Stimulated activated CD8-positive, alpha-beta memory T cell treated with anti-CD3 and anti-CD28 coated beads, Interleukin-15, amount 100 ng/mL, for 1 hour (primary cell): ENCODE measurements around the gene BRPF1.

Experiments
- DNase-seq: peaks from one replicate; pipeline ENCODE4 v3.0.0-alpha.2; 2020; ENCODE audit warnings: low read depth

The BRPF1 gene, protein sequence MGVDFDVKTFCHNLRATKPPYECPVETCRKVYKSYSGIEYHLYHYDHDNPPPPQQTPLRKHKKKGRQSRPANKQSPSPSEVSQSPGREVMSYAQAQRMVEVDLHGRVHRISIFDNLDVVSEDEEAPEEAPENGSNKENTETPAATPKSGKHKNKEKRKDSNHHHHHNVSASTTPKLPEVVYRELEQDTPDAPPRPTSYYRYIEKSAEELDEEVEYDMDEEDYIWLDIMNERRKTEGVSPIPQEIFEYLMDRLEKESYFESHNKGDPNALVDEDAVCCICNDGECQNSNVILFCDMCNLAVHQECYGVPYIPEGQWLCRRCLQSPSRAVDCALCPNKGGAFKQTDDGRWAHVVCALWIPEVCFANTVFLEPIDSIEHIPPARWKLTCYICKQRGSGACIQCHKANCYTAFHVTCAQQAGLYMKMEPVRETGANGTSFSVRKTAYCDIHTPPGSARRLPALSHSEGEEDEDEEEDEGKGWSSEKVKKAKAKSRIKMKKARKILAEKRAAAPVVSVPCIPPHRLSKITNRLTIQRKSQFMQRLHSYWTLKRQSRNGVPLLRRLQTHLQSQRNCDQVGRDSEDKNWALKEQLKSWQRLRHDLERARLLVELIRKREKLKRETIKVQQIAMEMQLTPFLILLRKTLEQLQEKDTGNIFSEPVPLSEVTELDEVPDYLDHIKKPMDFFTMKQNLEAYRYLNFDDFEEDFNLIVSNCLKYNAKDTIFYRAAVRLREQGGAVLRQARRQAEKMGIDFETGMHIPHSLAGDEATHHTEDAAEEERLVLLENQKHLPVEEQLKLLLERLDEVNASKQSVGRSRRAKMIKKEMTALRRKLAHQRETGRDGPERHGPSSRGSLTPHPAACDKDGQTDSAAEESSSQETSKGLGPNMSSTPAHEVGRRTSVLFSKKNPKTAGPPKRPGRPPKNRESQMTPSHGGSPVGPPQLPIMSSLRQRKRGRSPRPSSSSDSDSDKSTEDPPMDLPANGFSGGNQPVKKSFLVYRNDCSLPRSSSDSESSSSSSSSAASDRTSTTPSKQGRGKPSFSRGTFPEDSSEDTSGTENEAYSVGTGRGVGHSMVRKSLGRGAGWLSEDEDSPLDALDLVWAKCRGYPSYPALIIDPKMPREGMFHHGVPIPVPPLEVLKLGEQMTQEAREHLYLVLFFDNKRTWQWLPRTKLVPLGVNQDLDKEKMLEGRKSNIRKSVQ (N-terminal part only)

DNA sequence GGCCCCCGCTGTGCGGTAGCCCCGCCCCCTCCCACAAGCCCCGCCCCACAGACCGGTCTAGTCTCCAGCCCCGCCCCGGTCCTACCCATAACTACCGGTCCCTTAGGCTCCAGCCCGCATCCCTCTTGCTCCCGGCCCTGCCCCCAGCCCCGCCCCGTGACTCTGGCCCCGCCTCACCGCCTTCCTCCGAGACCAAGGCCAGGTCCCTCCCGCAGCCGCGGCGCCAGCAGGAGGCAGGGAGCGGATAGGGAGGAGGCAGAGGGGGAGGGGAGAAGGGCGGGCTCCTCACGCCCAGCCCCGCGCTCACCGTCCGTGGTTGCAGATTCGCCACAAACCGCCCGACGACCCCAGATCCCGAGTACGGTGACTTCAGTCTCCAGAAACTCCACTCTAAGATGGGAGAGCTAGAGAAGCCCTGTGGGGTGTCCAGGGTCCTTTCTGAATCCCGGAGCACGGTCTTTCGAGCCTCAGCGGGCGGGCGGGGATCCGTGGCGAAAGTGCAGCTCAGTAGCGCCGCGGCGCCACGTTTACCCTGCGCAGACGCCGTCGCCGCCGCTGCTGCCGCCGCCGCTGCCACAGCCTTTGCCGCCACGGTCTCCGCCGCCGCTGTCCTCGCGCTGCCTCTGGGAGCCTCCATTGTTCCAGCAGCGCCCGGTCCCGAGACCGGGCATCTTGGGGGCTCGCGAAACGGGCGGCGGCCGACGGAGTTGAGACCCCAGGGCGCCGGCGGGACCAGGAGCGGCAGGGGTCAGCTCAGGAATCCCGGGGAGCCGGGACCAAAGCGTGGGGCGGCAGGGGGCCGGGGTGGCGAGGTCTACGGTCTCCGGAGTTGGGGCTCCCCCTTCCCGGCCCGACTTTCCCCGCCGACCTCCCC lies at the start of gene BRPF1:
BRPF1 (plus strand) TSS at position 530 of the 874 bp plus-strand sequence. CDS start 2,406 bp downstream, outside the sequence.
- DNase-seq = peak; percentile 99

DNA sequence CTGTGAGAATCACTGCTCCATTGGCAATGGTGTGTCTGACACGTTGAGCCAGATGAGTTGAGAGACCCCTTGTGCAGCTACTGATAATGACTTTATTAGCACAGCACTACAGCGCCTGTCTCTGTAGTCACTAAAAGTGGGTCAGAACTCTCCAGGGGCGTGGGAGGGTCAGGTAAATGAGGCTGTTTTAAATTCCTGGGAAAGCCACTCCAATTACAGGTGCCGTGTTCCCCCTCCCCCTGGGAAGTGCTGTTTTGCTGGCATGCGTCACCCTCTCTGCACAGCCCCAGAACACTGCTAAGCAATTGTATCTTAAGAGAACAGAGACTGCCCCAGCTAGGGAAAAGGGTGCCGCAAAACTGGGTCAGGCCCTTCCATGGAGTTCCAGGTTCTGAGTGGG lies 49.4 kb upstream of the BRPF1 start:
- no peak for DNase-seq

DNA sequence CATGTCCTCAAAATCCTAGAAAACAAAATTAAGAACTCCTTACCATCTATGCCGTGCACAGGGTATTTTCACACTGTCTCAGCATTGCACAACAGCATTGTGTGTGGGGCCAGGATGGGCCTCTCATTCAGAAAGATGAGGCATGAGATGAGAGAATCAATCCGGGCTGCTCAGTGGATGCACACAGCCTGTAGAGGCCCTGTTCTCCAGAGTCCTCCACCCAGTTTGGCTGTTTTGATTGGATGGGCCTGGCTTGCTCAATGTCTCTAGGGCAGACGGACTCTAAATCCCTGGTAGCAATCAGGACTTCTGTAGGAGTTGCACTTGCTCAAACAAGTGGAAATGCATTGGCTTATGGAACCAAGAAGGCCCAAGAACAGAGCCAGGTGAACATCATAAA lies 48.1 kb upstream of the BRPF1 start:
- no peak for DNase-seq

DNA sequence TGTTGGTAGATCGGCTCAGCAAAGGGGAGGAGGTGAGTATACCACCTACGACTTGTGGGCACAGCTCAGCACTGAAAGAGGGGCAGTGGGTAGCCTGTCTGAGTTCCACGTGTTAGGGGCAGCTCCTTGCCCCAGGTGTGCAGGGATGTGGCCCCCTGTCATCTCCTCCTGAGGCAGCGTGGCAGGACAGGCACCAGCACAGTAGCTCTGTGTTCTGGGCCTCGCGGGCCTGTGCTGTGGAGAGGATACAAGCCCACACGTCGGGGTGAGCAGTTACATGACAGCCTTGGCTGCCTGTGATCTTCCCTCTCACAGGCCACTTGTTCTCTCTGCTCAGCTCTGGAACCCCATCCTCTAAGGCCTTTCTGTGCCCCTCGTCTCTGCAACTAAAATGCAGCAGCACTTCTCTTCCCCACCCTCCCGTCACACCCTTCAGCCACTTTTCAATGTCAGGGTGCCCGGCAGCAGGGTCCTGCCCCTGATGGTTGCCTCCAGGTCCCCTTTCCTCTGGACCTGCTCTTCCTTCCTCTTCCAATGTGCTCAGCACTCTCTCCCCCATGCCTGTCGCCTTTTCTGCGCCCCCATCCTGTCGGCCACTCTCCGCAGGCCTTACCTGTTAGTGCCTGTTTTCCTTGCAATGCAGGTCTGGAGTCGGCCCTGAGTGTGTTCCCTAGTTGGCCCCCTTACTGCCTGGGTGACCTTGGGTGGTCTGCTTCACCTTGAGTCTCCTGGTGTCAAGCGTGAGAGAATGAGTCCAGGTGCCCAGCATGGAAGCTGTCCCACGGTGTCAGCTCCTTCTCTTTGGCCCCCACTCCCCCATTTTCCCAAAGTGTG lies 46.1 kb upstream of the BRPF1 start:
- no peak for DNase-seq

DNA sequence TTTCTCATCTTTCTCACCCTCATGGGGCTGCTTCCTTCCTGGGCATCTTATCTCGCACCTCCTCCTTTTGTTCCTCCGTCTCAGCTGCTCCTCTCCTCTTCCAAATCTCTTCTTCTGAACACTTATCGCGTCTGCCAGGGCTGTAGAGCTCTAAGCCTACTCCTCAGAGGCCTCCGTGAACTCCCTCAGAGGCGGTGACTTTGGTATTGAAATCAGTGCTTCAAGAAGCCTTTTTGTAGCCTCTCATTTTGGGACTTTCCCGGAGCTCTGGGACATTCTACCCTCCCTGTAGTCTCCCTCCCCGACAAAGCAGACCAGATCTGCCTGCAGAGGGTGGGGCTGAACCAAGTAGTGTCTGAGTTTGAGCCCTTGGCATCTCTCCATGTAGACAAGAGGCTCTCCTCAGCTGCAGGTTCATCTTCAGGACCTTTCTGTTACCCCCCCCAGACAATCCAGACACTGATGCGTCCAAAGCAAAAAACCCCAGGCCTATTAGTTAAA lies 45.4 kb upstream of the BRPF1 start:
- DNase-seq = no peak

DNA sequence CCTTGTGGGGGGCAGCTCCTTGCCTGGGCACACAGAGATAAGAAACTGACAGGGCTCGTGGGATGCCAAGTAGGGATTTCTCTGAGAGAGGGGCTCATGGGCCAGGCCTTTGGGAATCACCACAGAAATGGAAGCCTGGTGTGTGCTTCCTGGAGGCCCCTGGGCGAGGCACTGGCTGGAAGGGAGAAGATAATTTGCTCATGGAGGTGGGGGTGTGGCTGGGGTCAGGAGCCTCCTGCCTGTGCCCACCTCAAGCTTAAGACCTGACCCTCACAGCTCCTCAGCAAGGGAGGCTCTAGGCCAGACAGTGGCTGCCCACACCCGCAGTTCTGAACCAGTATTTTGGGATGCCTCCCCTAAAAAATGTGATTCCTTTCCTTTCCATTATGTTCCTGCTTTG lies 44.8 kb upstream of the BRPF1 start:
- no peak for DNase-seq

DNA sequence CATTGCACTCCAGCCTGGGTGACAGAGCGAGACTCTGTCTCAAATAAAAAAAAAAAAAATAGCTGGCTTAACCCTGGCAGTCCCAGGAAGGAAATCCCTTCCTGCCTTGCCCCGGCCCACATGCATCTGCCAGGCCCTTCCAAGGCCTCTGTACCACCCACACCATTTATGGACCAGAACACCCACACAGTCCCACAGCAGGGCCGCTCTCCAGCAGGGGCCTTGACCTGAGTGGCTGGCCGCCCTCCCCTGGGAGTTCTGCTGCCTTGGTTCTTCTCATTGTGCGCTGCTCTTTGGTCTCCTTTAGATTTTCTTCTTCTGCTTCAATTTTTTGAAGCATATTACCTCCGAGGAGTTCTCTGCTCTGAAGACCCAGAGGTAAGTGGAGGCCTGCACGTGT lies 44.0 kb upstream of the BRPF1 start:
- no peak for DNase-seq

DNA sequence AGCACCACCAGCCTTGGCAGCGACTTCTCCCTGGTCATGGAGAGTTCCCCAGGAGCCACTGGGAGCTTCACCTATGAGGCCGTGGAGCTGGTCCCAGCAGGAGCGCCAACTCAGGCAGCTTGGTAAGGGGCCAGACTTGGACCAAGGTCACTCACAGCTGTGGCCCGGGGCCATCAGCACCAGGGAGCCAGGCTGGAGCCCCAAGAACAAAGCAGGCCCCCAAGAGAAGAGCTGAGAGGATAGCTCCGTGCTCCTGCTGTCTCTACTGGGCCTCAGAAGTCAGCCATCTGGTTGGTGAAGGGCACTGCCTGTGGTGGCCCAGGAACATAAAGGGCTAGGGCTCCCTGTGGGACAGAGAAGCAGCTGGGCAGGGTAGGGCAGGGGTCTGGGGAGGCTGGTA lies 42.6 kb upstream of the BRPF1 start:
- no peak for DNase-seq

DNA sequence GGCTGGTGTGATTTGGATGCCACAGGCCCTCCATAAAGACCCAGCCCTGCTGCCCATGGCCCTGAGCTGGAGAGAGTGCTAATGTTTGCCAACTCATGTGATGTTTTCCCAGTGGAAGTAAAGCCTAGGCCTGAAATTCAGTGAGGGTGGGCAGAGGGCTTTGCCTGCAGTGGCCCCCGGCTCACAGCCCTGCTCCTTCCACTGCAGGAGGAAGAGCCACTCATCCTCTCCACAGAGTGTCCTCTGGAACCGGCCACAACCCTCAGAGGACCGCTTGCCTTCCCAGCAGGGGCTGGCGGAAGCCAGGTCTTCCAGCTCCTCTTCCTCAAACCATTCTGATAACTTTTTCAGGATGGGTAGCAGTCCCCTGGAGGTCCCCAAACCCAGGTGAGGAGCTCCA lies 41.8 kb upstream of the BRPF1 start:
- no peak for DNase-seq

DNA sequence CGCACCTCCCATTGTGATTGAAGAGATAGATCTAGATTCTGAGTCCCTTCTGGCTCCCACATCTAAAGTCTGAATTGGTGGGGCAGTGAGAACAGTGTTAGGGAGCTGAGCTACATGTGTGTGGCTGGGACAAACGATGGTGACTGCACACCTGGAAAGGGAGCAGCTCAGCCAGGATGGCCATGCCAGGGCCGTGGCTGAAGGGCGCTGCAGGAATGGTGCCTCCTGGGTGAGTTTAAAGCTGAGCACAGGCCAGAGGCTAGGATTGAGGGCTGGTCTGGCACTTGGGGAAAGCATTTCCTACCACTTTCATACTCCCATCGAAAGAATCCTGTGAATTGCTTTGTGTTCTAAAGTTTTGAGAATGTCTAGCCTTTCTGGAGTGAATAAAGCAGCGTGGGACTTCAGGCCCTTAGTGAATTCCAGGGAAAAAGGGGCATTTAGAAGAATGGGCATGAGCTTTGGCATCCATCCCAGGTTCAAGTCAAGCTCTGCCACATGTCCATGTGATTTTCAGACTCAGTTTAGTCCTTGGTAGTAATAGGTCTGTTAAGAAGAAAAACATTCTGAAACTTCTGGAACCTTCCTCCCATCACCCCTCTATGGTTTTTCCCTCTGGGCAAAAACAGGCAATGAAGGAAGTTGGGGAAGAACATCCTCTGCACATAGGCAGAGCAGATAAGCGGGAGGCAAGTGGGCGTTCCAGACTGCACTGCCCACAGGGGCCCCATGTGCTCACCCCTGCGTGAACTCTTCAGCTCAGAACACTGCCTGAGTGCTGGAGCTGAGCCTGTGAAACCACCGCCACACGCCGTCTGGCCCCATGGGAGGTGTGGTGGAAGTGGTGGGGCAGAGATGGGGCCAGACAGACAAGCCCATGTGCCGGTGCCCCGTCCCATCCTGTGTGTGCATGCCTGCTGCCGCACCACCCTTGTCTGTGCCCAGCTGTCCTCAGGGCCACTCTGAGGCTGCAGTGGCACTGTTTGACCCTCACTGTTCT lies 40.8 kb upstream of the BRPF1 start:
- DNase-seq = no peak

DNA sequence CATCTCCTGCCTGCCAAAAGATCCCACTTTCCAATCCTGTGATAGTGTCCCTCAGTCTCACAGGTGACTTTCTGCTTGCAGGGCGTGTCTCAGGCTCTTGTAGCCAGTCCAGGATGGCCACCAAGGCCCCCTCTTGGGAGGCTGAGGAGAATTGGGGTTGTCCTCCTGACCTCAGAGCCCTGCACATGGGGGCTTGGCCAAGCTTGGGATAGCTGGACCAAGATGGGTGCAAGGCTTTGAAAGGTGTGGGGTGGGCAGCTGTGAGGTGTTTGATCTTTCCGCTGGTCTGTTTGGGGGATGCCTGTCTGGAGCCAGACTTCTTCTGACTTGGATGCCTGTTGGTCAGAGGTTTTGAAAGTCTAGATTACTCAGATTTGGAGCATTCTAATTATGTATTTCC lies 39.9 kb upstream of the BRPF1 start:
- DNase-seq = no peak

DNA sequence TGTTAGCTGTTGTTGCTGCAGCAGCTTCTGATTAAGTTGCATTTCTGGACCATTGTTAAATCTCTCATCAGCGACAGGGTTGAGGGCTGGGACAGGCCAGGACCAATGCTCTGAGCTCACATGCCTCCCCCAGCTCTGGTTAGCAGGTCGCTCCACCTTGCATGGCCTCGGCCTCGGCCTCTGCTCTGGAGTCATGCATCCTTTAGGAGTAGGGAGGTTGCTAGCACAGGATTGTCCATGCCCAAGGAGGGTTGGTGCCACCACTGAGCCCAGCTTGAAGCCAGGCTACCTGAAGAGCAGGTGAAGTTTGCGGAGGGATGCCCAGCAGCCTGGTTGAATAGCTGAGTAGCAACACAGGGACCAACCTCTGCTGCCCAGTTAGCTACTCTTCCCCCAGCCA lies 39.1 kb upstream of the BRPF1 start:
- no peak for DNase-seq

DNA sequence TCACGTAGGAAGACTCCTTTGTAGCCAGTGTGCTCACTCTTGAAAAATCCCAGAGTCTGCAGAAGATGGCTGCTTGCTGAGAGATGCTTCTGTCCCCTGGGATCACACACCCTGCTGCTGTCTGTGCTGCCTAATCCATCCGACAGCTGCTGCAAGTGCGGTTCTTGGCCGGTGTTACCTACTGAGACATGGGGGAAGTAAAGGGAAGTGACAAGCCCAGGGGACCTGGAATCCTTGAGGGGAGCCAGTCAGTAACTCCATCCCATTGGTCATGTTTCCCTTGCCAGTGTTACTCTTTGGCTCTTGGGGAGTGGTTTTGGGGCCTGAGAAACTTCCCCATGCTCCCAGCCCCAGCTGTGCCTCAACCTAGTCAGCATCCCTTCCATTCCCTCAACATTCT lies 36.2 kb upstream of the BRPF1 start:
- no peak for DNase-seq

DNA sequence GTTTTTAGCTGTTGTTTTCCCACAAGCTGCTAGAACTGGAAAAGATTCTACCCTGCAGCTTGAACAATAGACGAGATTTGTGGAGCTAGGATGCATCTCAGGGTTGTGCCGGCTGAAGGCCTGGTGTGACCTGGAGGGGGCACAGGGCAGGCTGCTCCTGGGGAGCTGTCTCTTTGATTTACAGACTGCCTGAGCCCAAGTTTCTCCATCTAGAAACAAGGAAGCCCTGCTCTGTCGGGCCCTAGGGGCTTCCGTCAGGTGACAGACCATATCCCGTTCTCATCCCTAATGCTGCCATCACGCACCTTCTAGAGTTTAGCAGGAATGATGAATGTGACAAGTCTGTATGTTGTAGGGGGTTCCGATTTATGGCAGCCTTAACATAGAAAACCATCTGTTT lies 35.8 kb upstream of the BRPF1 start:
- no peak for DNase-seq

DNA sequence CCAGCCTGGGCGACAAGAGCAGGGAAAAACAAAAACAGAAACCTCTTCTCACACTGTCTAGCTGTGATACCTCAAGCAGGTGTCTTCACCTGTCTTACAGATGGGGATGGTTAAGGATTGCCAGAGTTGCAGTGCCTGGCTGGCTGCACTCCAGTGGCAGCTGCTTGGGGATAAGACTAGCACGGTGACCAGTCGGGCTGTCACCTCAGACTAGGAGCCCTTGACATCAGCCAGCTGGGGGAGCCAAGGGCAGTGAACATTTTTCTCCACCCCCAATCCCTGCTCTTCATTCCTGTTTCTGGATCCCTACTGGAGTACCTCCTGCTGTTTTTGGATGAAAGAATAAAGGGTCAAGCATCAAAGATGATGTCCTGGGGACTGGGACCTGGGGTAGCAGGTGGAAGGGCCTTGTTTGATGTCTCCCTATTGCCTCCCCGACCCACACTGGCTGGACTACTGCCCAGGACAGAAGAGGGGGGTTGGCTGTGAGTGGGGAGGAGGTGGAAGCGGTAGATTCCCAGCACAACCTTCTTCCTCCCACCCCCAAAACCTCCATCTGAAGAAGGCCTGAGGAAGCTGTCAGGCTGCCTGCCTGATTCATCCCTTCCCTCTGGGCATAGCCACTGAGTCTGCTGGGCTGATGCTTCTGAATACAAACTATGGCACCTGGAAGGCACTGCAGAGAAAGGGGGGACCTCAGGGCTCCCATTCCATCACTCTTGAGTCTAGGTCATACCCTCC lies 34.9 kb upstream of the BRPF1 start:
- no peak for DNase-seq

DNA sequence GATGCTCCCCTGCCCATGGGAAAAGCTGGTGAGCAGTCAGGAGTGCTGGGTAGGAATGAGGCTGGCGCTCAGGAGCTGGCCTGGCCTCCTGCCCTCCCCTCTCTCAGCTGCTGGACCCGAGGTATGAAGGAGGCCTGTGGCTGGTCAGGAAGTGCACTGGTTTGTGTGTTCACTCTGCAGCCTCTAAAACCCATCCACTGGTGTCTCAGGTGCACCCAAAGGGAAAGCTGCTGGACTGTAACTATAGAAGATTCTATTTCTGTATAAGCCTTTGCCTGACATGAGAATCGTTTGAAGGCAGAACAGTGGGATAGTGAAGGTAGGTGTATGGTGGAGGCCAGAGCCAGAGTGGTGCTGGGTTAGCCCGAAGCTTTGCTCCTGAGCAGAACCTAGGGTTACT lies 33.6 kb upstream of the BRPF1 start:
- DNase-seq = no peak

DNA sequence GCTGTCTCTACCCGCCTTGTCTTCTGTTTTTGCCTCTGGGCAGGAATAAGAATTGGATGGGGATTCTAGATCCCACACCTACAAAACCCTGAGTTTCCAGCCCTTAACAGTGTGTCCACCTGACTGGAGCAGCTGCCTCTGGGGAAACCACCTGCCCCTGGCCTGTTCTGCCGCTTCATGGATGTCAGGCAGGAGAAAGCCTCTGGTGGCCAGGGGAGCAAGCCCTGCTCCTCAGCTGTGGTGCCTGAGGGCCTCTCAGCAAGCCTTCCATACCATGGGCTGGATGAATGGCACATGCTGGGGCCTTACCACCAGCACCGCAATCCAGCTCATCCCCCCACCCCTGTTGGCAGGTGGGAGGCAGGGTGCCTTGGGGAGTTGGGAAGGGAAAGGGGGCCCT lies 33.2 kb upstream of the BRPF1 start:
- no peak for DNase-seq

DNA sequence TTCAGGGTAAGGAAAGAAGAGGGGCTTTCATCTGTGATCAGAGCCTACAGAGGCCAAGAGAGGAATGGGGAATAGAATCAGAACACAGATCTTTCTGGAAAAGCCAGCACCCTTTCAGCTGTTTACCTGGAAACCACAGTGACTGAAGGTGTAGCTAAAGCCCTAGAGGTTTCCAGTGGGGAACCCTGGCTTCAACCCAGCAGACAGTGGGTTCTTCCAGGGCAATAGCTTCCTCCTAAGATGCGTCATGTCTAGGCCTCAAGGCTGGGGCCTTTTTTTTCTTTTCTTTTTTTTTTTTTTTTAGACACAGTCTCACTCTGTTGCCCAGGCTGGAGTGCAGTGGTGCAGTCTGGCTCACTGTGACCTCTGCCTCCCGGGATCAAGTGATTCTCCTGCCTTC lies 31.0 kb upstream of the BRPF1 start:
- no peak for DNase-seq

DNA sequence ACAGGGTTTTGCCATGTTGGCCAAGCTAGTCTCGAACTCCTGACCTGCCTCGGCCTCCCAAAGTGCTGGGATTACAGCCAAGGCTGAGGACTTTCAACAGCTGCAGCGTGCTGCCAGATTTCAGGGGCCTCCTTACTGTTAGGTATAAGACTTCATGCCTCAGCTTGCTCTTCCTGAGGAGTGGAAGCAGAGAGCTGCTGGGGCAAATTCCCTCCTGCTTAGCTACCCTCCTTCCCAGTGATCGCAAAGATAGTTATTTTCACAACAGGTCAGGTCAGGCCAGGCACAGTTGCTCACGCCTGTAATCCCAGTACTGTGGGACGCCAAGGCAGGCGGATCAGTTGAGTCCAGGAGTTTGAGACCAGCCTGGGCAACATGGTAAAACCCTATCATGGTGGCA lies 30.5 kb upstream of the BRPF1 start:
- DNase-seq = no peak
